ENCODE data around the gene COBLL1.

COBLL1 gene

GRCh38 chr2:164669291-164669690, 172.3 kb downstream of the COBLL1 start:
- no peak overlapping the region for H3K4me3 ChIP-seq (ENCODE audit: low read depth in 1 of 2, low read length in 2 of 2)
- no peak overlapping the region for H3K9ac ChIP-seq (ENCODE audit: low read depth in 1 of 2, low read length in 2 of 2)
- H3K4me1 ChIP-seq (ENCODE audit: control insufficient read depth in 1 of 2, insufficient read depth in 2 of 2, low read length in 2 of 2) = no peaks in the 10 kb centered on the region
- H3K9me3 ChIP-seq (ENCODE audit: control insufficient read depth in 1 of 2, low read length in 2 of 2) = no peaks in the 10 kb centered on the region
- H3K27me3 ChIP-seq (ENCODE audit: control insufficient read depth in 1 of 2, insufficient read depth in 2 of 2, low read length in 2 of 2) = no peaks in the 10 kb centered on the region
- H3K36me3 ChIP-seq (ENCODE audit: control insufficient read depth in 1 of 2, insufficient read depth in 2 of 2, low read length in 2 of 2) = peaks cover 0 to 4% of the 10 kb centered on the region in 2 donors
- no peak overlapping the region for H3K27ac ChIP-seq (ENCODE audit: low read depth, low read length)

GRCh38 chr2:164667566-164667965, 174.1 kb downstream of the COBLL1 start:
- no peaks in the 10 kb centered on the region for H3K4me1 ChIP-seq (ENCODE audit: control insufficient read depth in 1 of 2, insufficient read depth in 2 of 2, low read length in 2 of 2)

GRCh38 chr2:164664070-164664469, 177.6 kb downstream of the COBLL1 start:
- H3K27ac ChIP-seq (ENCODE audit: low read depth, low read length) = no peak overlapping the region
- no peaks in the 10 kb centered on the region for H3K27me3 ChIP-seq (ENCODE audit: control insufficient read depth in 1 of 2, insufficient read depth in 2 of 2, low read length in 2 of 2)
- no peak overlapping the region for H3K4me3 ChIP-seq (ENCODE audit: low read depth in 1 of 2, low read length in 2 of 2)
- H3K9ac ChIP-seq (ENCODE audit: low read depth in 1 of 2, low read length in 2 of 2) = no peak overlapping the region
- H3K36me3 ChIP-seq (ENCODE audit: control insufficient read depth in 1 of 2, insufficient read depth in 2 of 2, low read length in 2 of 2) = no peaks in the 10 kb centered on the region
- no peaks in the 10 kb centered on the region for H3K9me3 ChIP-seq (ENCODE audit: control insufficient read depth in 1 of 2, low read length in 2 of 2)
- no peaks in the 10 kb centered on the region for H3K4me1 ChIP-seq (ENCODE audit: control insufficient read depth in 1 of 2, insufficient read depth in 2 of 2, low read length in 2 of 2)

More at GRCh38 chr2:164667566-164667965, 174.1 kb downstream of the COBLL1 start:
- Histone ChIP-seq H3K9me3 (ENCODE audit: control insufficient read depth in 1 of 2, low read length in 2 of 2) (no peaks in the 10 kb centered on the region), H3K27me3 (ENCODE audit: control insufficient read depth in 1 of 2, insufficient read depth in 2 of 2, low read length in 2 of 2) (no peaks in the 10 kb centered on the region), H3K36me3 (ENCODE audit: control insufficient read depth in 1 of 2, insufficient read depth in 2 of 2, low read length in 2 of 2) (peaks cover 0 to 4% of the 10 kb centered on the region in 2 donors), H3K4me3 (ENCODE audit: low read depth in 1 of 2, low read length in 2 of 2) (no peak overlapping the region), H3K27ac (ENCODE audit: low read depth, low read length) (no peak overlapping the region), H3K9ac (ENCODE audit: low read depth in 1 of 2, low read length in 2 of 2) (no peak overlapping the region)

GRCh38 chr2:164662868-164663631, 178.6 kb downstream of the COBLL1 start:
- H3K4me1 ChIP-seq (ENCODE audit: control insufficient read depth in 1 of 2, insufficient read depth in 2 of 2, low read length in 2 of 2) = no peaks in the 10 kb centered on the region
- H3K4me3 ChIP-seq (ENCODE audit: low read depth in 1 of 2, low read length in 2 of 2) = no peak overlapping the region
- no peaks in the 10 kb centered on the region for H3K27me3 ChIP-seq (ENCODE audit: control insufficient read depth in 1 of 2, insufficient read depth in 2 of 2, low read length in 2 of 2)
- H3K36me3 ChIP-seq (ENCODE audit: control insufficient read depth in 1 of 2, insufficient read depth in 2 of 2, low read length in 2 of 2) = no peaks in the 10 kb centered on the region
- no peaks in the 10 kb centered on the region for H3K9me3 ChIP-seq (ENCODE audit: control insufficient read depth in 1 of 2, low read length in 2 of 2)
- H3K9ac ChIP-seq (ENCODE audit: low read depth in 1 of 2, low read length in 2 of 2) = no peak overlapping the region
- no peak overlapping the region for H3K27ac ChIP-seq (ENCODE audit: low read depth, low read length)

GRCh38 chr2:164662066-164662465, 179.6 kb downstream of the COBLL1 start:
- Histone ChIP-seq H3K27ac (ENCODE audit: low read depth, low read length) (no peak overlapping the region), H3K4me1 (ENCODE audit: control insufficient read depth in 1 of 2, insufficient read depth in 2 of 2, low read length in 2 of 2) (no peaks in the 10 kb centered on the region), H3K9ac (ENCODE audit: low read depth in 1 of 2, low read length in 2 of 2) (no peak overlapping the region), H3K36me3 (ENCODE audit: control insufficient read depth in 1 of 2, insufficient read depth in 2 of 2, low read length in 2 of 2) (no peaks in the 10 kb centered on the region), H3K4me3 (ENCODE audit: low read depth in 1 of 2, low read length in 2 of 2) (no peak overlapping the region), H3K9me3 (ENCODE audit: control insufficient read depth in 1 of 2, low read length in 2 of 2) (no peaks in the 10 kb centered on the region), H3K27me3 (ENCODE audit: control insufficient read depth in 1 of 2, insufficient read depth in 2 of 2, low read length in 2 of 2) (no peaks in the 10 kb centered on the region)

GRCh38 chr2:164661349-164661748, 180.3 kb downstream of the COBLL1 start:
- Histone ChIP-seq H3K27ac (ENCODE audit: low read depth, low read length) (no peak overlapping the region), H3K4me3 (ENCODE audit: low read depth in 1 of 2, low read length in 2 of 2) (no peak overlapping the region), H3K27me3 (ENCODE audit: control insufficient read depth in 1 of 2, insufficient read depth in 2 of 2, low read length in 2 of 2) (no peaks in the 10 kb centered on the region), H3K9ac (ENCODE audit: low read depth in 1 of 2, low read length in 2 of 2) (no peak overlapping the region), H3K4me1 (ENCODE audit: control insufficient read depth in 1 of 2, insufficient read depth in 2 of 2, low read length in 2 of 2) (no peaks in the 10 kb centered on the region), H3K9me3 (ENCODE audit: control insufficient read depth in 1 of 2, low read length in 2 of 2) (no peaks in the 10 kb centered on the region), H3K36me3 (ENCODE audit: control insufficient read depth in 1 of 2, insufficient read depth in 2 of 2, low read length in 2 of 2) (no peaks in the 10 kb centered on the region)

- Histone ChIP-seq H3K4me3 (ENCODE audit: low read depth in 1 of 2, low read length in 2 of 2) (no peak overlapping the region), H3K4me1 (ENCODE audit: control insufficient read depth in 1 of 2, insufficient read depth in 2 of 2, low read length in 2 of 2) (no peaks in the 10 kb centered on the region), H3K27me3 (ENCODE audit: control insufficient read depth in 1 of 2, insufficient read depth in 2 of 2, low read length in 2 of 2) (no peaks in the 10 kb centered on the region), H3K27ac (ENCODE audit: low read depth, low read length) (no peak overlapping the region), H3K9ac (ENCODE audit: low read depth in 1 of 2, low read length in 2 of 2) (no peak overlapping the region), H3K36me3 (ENCODE audit: control insufficient read depth in 1 of 2, insufficient read depth in 2 of 2, low read length in 2 of 2) (no peaks in the 10 kb centered on the region), H3K9me3 (ENCODE audit: control insufficient read depth in 1 of 2, low read length in 2 of 2) (peaks cover 0 to 2% of the 10 kb centered on the region in 2 donors)
These were observed 184.5 kb downstream of the COBLL1 start for GRCh38 chr2:164657129-164657528.

- no peaks in the 10 kb centered on the region for H3K27me3 ChIP-seq (ENCODE audit: control insufficient read depth in 1 of 2, insufficient read depth in 2 of 2, low read length in 2 of 2)
- H3K36me3 ChIP-seq (ENCODE audit: control insufficient read depth in 1 of 2, insufficient read depth in 2 of 2, low read length in 2 of 2) = no peaks in the 10 kb centered on the region
- no peak overlapping the region for H3K27ac ChIP-seq (ENCODE audit: low read depth, low read length)
- H3K9me3 ChIP-seq (ENCODE audit: control insufficient read depth in 1 of 2, low read length in 2 of 2) = peaks cover 2 to 5% of the 10 kb centered on the region in 2 donors
- no peaks in the 10 kb centered on the region for H3K4me1 ChIP-seq (ENCODE audit: control insufficient read depth in 1 of 2, insufficient read depth in 2 of 2, low read length in 2 of 2)
- no peak overlapping the region for H3K9ac ChIP-seq (ENCODE audit: low read depth in 1 of 2, low read length in 2 of 2)
- H3K4me3 ChIP-seq (ENCODE audit: low read depth in 1 of 2, low read length in 2 of 2) = no peak overlapping the region
These were observed 185.9 kb downstream of the COBLL1 start for GRCh38 chr2:164655750-164656149.

GRCh38 chr2:164655336-164655735, 186.3 kb downstream of the COBLL1 start:
- Histone ChIP-seq H3K27me3 (ENCODE audit: control insufficient read depth in 1 of 2, insufficient read depth in 2 of 2, low read length in 2 of 2) (no peaks in the 10 kb centered on the region), H3K9me3 (ENCODE audit: control insufficient read depth in 1 of 2, low read length in 2 of 2) (peaks cover 5 to 7% of the 10 kb centered on the region in 2 donors), H3K9ac (ENCODE audit: low read depth in 1 of 2, low read length in 2 of 2) (no peak overlapping the region), H3K4me1 (ENCODE audit: control insufficient read depth in 1 of 2, insufficient read depth in 2 of 2, low read length in 2 of 2) (no peaks in the 10 kb centered on the region), H3K4me3 (ENCODE audit: low read depth in 1 of 2, low read length in 2 of 2) (no peak overlapping the region), H3K36me3 (ENCODE audit: control insufficient read depth in 1 of 2, insufficient read depth in 2 of 2, low read length in 2 of 2) (no peaks in the 10 kb centered on the region), H3K27ac (ENCODE audit: low read depth, low read length) (no peak overlapping the region)

- Histone ChIP-seq H3K9me3 (ENCODE audit: control insufficient read depth in 1 of 2, low read length in 2 of 2) (peaks cover 14 to 21% of the 10 kb centered on the region in 2 donors), H3K27me3 (ENCODE audit: control insufficient read depth in 1 of 2, insufficient read depth in 2 of 2, low read length in 2 of 2) (no peaks in the 10 kb centered on the region), H3K27ac (ENCODE audit: low read depth, low read length) (no peak overlapping the region), H3K4me3 (ENCODE audit: low read depth in 1 of 2, low read length in 2 of 2) (no peak overlapping the region), H3K9ac (ENCODE audit: low read depth in 1 of 2, low read length in 2 of 2) (no peak overlapping the region), H3K4me1 (ENCODE audit: control insufficient read depth in 1 of 2, insufficient read depth in 2 of 2, low read length in 2 of 2) (no peaks in the 10 kb centered on the region), H3K36me3 (ENCODE audit: control insufficient read depth in 1 of 2, insufficient read depth in 2 of 2, low read length in 2 of 2) (no peaks in the 10 kb centered on the region)
These were observed 190.3 kb downstream of the COBLL1 start for GRCh38 chr2:164651361-164651760.
